Mesenteric fat pad (tissue), 1 donor: ENCODE measurements around the gene YY2. TPM values are rescaled to one million over a fixed set of nuclear protein-coding genes. Genes with fewer than 3 reads are reported as not detected.
"Not testable (repeated sequence)": the region's sequence is repeated elsewhere in the genome, so short reads cannot be mapped to it uniquely, and the experiment has no call there.

Experiments used
- DNase-seq: peaks from one replicate; pipeline ENCODE4 v3.0.0-alpha.2; 2020; ENCODE audit warnings: low spot score
- long read RNA-seq: library from polyadenylated mRNA; unstranded; transcript quantifications from one replicate; pipeline ENCODE4 v2.0.0, GENCODE V29; 2020
- total RNA-seq: library from RNA; stranded (reverse); fragmentation: NEBNext Ultra II Directional; extraction: Animal tissue kit (Norgen Biotek cat#: 25700); gene quantifications from one replicate; pipeline ENCODE4 v1.2.1, GENCODE V29; 2021
- donor health status: DM: yes; HTN: yes; CAD: no.

YY2 gene
- 2.2 TPM for total RNA-seq
- long read RNA-seq, partial matches to known transcripts: 0 of 1 reads
- long read RNA-seq, other reads (novel, unspliced or antisense): 0 of 1 reads

DNA sequence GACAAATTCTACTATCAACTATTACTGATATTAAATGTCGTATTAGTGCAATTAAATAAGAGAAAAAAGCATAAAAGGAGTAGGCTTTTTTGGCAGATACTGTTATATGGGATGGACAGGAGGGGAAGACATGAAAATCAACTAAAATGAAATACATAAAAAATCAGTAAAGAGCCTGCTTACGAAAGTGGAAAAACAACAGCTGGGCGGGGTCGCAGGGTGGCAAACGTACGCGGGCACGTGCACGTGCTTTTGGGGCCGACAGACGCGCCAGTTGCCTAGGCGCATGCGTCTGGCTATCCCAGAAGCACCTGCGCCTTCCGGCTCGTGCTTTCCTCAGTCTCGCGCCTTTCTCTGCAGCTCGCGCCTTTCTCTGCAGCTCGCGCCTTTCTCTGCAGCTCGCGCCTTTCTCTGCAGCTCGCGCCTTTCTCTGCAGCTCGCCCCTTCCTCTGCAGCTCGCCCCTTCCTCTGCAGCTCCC lies at the start of gene YY2:
TSS of gene YY2 (plus strand) at position 51 of the 479 bp plus-strand sequence. CDS start 498 bp downstream, outside the sequence.
- no peak for DNase-seq

DNA sequence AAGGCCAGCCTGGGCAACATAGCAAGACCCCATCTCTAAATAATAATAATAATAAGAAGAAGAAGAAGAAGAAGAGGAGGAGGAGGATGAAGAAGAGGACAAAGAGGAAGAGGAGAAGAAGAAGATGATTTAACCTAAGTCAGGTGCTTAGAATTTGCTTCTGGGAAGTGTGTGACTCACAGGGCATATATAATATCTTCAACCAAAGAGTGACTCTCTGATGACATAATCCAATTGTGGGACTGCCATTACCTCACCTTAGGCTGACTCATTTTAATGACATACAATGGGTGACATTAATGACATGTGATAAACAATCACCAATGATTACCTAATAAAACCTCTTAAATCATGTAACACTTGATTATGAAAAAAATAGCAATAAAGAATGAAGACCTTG lies 49.1 kb upstream of the YY2 start:
- no peak for DNase-seq

DNA sequence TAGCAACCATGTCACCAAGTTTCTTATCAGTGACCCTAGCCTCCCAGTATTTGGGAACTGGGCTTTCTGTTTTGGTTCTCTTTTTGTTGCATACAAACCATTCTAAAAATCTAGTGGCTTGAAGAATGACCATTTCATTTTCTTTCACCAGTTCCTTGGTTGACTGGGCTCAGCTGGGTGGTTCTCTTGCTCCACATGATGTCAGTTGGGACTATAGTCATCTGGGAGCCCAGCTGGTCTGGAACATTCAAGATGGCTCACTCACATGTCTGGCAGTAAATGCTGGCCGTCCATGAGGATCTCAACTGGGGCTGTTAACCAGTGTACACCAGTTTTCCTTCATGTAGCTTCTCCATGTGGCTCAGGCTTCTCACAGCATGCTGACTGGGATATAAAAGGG lies 44.0 kb upstream of the YY2 start:
- no peak for DNase-seq

DNA sequence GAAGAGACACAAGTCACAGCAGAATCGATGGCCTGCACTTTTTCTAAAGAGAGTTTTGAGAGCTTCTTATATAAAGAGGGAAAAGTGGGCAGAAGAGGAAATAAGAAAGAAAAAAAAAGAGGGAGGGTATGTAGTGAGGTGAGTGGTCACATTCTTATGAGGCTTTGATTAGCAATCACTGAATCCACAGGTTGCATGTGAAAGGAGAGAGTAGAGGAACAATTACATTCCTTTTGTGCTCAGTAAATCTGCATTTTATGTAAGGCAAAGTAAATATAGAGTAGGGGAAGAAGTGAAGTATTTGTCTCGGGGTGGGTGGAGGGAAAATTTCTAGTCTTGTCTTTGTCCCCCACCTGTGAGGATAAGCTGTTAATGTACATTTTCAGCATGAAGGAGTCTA lies 43.2 kb upstream of the YY2 start:
- DNase-seq: no peak

DNA sequence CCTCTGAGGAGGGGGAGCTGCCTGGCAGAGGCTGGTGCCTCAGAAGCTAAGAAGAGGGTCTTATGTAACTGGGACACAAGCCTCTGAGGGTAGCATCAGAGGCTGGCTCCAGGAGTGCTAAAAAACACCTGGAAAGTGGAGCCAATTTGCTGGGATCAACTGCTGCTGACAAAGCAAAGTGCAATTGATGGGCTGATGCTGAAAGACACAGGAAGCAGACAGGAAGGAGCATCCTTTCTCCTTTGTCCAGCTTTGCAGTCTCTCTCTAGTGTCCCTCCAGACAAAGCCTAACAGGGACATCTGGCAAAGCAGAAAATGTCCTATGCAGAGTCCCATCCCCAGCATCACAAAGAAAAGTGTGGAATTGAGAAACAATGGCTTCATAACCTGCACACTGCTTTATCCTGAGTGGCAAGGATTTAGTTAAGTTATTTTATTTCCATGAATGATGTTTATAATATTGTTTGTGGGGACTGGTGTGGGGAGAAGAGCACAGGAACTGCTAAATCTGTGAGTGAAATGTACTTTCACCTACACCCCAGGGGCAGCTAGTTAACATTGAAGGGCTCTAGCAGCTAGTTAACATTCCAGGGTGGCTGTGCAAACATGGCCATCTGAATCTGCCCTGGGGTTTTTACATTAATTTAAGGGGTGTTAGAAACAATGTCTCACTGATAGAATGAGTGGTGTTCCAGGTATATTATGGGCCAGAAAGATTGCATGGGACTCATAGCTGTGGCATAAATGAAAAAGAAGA lies 42.0 kb upstream of the YY2 start:
- DNase-seq: no peak

DNA sequence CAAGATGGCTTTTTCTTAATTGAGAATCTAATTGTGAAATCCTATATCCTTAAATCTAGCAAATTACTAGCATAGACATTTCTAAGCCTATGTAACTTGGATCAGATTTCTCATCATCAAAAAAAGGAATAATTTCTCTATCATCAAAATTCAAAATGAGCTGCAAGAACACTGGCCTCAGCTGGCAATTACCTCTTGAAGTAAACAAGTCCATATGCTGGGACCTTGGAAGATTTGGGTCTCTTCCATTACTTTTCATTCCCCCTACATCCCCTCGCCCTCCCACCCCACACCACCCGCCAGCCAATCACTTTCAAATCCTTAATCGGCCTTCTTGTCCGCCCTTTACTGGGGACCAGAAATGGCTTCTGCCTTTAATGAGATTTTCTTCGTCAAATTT lies 39.7 kb upstream of the YY2 start:
- DNase-seq: no peak

DNA sequence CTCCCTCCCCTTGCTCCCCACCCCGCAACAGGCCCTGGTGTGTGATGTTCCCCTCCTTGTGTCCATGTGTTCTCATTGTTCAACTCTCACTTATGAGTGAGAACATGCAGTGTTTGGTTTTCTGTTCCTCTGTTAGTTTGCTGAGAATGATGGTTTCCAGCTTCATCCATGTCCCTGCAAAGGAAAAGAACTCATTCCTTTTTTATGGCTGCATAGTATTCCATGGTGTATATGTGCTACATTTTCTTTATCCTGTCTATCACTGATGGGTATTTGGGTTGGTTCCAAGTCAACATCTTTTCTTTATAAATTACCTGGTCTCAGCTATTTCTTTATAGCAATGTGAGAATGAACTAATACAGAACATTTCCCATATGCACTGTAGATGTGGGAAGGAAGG lies 35.6 kb upstream of the YY2 start:
- not testable (repeated sequence) for DNase-seq

DNA sequence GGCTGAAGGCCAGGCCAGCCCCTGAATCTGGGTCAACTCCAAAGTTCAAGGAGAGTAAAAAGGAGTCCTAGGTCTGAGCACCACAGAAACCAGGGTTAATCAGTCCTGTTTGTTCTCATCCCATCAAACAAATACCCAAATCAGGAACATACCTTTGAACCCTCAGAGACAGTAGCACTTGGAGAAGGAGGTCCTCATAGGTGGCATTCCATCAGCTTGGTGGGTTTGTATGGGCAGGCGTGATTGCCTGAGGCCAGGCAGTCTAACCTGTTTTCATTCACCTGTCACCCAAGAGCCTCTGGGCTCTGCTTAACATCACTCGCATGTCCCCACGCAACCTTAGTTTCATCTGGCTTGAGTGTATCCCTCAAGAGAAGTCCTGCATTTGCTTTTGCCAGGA lies 33.9 kb upstream of the YY2 start:
- DNase-seq: no peak

DNA sequence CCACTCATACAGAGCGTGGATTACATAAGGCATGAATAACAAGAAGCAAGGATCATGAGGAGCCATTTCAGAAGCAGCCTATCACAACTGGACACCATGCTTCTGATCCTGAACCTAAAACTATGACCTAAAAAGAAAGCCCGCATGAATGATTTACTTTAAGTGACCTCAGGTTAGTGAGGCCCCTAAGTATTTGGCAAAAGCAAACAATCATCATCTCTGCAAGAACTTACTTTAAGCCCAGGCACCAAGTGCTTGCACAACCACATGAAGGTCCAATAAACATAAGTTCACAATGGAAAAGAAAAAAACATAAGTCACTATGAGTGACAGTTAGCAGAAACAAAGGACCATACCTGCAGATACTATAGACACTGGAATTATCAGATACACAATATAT lies 24.3 kb upstream of the YY2 start:
- no peak for DNase-seq

DNA sequence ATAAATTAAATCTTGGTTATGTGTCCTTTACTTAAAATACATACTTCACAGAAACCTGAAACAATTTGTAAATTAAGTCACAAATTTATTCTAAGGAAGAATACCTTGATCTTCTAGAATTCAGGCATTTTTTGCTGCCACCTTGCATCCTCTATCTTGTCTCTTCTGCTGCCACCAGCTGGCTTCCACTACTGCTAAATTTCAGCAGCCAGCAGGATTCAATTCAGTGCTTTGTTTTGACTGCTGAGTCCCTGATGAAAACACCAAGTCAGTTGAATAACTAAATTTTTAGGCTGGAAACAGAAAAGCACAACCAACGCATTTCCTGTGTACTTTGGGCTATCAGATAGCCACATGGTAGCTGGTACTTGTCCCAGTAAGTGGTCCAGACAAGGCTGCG lies 18.7 kb upstream of the YY2 start:
- no peak for DNase-seq

DNA sequence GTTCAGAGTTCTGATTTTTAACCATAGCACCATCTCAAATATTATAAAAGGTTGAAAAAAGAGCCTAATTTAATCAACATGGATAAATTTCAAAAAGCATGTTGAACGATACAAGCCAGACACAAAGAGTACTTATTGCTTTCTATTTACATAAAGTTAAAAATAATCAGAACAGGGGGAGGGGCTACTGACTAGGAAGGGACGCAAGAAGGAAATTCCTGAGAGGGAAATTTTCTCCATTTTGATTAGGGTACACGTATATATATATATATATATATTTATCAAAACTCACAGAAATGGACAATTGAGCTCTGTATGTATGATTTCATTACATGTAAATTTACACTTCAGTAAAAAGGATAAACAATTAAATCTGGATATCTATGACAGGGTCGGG lies 16.9 kb upstream of the YY2 start:
- DNase-seq: no peak

DNA sequence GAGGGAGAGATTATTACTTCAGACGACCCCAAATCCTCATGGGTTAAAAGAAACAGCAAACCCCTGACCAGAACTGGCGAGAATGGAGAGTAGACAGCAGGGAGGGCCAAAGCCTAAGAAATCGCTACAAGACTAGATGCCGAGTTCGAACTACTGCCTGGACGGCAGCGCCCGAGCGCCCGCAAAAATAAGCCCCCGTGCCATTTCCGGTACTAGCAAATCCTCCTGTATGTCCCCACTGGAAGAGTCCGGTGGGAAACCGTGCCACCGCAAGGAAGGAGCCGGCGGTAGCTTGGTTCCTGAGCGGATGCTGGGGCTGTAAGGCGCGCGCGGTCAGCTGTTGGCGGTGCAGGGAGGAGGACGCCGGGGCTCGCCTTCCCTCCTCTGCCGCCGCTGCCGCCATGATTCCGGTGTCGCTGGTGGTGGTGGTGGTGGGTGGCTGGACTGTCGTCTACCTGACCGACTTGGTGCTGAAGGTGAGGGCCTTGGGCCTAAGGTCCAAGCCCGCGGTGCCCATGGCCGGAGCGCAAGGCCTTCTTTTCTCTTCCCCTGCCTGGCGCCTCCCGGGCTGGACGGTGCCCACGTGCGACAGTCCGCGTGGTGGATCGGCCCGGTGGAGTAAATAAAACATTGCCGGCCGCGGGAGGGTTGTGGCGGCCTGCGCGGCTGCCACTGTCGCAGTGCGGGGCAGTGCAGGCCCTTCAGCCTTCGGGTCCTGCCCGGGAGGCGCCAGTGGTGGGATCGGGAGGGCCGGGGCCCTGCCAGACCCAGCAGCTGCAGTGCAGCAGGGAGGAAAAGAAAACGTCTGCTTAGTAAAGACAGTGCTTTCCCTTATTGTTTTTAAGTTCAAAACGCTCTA lies 16.2 kb upstream of the YY2 start, which contains the start of gene MBTPS2:
TSS of gene MBTPS2 (plus strand) at position 284 of the 859 bp plus-strand sequence. CDS start at position 402, 118 bp downstream.
- DNase-seq: no peak

DNA sequence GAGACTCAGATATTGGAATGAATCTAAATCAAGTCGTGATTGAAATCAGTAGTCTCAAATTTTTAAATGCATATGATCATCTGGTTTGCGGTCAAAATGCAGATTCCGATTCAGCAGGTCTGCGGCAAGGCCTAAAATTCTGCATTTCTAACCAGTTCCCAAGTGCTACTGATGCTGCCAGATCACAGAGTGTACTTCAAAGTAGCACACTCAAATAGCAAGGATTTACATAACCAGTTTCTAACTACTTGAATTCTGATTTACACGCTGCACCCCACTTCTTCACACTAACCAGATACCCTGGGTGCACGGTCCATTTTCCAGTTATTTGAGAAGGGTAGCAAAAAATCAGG lies 15.6 kb upstream of the YY2 start:
- DNase-seq: no peak

DNA sequence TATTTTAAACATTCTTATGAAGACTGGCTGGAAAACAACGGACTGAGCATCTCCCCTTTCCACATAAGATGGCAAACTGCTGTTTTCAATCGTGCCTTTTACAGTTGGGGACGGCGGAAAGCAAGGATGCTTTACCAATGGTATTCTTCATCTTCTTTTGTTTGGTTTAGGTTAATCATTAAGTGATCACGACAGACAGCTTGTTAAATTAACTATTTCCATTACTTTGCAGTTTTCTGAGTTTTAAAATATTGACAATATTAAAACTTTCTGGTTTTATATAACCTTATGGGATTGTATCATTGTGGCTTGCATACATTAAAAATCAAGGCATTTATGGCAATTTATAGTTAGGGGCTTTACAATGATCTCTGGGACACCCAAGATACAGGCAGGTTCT lies 12.6 kb upstream of the YY2 start:
- DNase-seq: no peak

DNA sequence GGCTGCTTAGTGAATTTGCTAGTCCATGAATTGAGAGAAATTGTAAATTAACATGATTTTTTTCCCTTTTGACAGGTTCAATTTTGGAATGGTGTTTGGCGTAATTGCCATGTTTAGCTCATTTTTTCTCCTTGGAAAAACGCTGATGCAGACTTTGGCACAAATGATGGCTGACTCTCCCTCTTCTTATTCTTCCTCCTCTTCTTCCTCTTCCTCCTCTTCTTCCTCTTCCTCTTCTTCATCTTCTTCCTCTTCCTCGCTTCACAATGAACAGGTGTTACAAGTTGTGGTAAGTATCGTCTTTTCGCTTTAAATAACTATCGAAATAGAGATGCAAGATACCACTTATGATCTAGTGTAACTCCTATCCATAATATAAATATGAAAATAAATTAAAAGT lies 10.7 kb upstream of the YY2 start:
- DNase-seq: no peak

DNA sequence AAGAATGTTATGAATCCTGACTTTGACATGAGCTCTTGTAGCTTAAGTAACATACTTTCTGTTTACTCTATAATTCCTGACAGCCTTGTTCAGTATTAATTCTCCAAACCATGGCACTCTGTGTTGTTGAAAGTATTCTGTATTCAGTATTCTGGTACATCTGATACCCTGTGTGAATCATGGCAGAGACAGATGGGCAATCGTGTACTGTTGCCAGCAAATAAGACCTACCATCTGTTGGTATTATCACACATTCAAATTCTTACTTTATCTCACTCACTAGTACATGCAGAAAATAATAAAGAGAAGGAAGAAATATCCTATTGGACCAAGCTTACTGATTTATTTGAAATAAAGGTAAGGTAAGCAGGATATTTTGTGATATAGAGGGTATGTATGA lies 8.4 kb upstream of the YY2 start:
- DNase-seq: no peak

DNA sequence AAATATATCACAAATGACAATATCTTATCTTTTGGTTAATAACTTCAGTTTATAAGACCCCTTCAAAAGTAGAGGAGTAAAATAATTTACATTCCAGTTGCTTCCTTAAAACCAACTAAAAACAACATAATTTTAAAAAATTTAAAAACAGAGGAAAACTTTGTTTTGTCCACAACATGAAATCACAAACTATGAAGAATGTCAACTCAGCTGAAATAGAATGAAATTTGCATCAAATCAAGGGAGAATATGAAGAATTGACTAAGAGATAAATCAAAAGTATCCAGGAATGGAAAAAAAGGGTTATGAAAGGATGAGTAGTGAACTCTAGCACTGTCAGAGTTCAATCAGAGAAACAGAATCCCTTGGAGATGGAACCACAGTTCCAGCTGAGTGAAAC lies 2.2 kb upstream of the YY2 start:
- no peak for DNase-seq

DNA sequence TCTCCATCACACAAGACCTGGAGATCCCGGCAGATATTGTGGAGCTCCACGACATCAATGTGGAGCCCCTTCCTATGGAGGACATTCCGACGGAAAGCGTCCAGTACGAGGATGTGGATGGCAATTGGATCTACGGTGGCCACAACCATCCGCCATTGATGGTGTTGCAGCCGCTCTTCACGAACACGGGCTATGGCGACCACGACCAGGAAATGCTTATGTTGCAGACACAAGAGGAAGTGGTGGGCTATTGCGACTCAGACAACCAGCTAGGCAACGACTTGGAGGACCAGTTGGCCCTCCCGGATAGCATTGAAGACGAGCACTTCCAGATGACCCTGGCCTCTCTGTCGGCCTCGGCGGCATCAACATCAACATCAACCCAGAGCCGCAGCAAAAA lies 717 bp downstream of the YY2 start:
- DNase-seq: no peak

DNA sequence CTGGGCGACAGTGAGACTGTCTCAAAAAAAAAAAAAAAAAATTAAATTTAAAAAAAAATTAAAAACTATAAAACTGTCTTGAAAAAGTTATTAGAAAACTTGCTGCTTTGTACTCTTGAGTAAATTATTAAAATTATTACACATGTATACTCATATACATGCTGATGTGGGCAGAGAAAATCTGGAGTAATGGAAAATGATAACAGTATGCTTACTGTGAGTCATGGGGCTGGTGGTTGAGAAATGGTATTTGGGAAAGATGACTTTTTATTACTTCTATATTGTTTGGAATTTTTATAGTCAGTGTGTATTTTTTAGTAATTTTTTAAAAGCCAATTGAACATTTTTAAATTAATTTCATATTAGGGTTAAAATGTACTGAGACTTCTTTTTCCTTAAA lies 7.5 kb downstream of the YY2 start:
- no peak for DNase-seq

DNA sequence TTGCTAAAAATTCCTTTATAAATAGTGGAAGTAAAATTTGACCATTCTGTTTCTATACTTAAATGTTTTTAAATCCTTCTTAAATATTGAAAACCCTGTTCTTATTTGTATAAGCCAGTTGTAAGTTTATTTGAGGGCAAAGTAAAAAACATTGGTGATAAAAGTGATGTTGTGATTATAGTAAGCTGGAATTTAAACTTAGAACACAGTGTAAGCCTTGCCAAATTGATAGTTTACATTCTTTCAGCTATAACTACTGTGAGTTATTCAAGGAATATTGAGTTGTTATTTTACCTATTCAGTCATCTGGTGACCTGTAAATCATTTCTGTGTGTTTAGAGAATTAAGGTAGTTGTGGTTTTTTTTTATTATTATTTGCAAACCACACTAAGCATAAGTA lies 9.6 kb downstream of the YY2 start:
- no peak for DNase-seq

DNA sequence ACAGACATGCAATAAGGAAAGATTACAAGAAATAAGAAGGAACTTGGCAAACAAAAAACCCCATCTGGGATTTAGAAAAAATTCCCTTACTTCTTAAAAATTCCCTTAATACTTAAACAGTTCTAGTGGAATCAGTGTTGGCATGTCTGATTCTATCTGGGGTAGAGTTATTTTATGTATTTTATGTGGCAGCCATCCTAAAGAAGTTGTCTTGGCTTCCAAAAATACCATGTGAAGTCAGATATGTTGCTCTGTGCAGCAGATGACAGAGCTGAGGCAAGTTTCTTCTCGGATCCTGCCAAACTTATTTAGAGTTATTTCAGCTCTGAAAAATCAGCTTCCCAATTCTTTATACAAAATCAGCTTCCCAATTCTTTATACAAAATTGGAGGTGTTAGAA lies 14.7 kb downstream of the YY2 start:
- DNase-seq: no peak

DNA sequence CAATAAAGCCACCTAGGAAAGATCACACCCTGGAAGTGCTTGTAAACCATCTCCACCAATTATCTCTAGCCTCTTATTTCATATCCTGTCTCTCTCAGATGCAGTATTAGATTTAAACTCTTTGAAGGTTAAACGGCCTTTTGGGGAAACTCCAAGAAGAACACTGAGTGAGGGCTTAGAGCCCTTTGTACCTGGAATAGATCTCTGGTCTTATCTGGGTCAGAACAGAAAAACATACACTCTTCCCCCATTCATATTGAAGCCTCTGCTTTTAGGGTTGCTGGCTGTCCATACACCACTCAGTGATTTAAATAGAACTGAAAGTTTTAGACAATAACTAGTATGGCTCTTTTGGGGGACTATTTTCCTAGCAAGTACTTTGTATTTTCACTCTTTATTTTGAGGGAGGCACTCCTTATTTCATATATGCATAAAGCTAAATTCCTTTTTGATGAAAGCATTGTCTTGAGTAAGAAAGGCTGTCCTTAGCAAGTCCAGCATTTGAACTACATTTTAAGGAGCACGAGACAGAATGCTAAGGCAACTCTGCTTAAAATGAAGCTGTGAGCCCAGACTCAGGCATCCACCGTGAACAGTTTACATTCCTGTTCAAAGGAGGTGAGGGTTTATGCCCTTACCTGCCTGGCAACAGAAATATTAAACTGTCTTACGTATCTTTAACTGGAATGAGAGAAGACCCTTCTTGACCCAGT lies 17.4 kb downstream of the YY2 start:
- DNase-seq: no peak
